H1 (cell line): Measurements from ENCODE around the gene NCBP2.

ENCODE experiments used
- EGR1 ChIP-seq: IDR thresholded peaks from 2 replicates; pipeline ENCODE4 v1.6.1; 2011; ENCODE audit warnings: low read depth, low read length, borderline replicate concordance
- EZH2 ChIP-seq: fragments of 200-600 bp; sonication (generic); IDR thresholded peaks from 2 replicates; pipeline ENCODE4 v1.7.1; 2012; ENCODE audit warnings: low read depth, mild to moderate bottlenecking, moderate library complexity, low read length, inconsistent platforms; ENCODE audit not compliant: severe bottlenecking
- POLR2A ChIP-seq, 2 experiments: IDR thresholded peaks; 1 replicate in 1 of 2; 2 replicates in 1 of 2; pipeline ENCODE4 v1.6.1; 2011; ENCODE audit warnings: low read depth in 2 of 2, low read length in 2 of 2, mild to moderate bottlenecking in 2 of 2; ENCODE audit errors: control extremely low read depth in 1 of 2
- POLR2AphosphoS5 ChIP-seq: IDR thresholded peaks from 2 replicates; pipeline ENCODE4 v1.6.1; 2011; ENCODE audit warnings: low read depth, low read length
- RFX5 ChIP-seq: IDR thresholded peaks from 2 replicates; pipeline ENCODE4 v1.6.1; 2011; ENCODE audit warnings: low read depth, low read length, improper control_type of control experiment, borderline replicate concordance
- TCF12 ChIP-seq: IDR thresholded peaks from 2 replicates; pipeline ENCODE4 v1.6.1; 2011; ENCODE audit warnings: low read depth, mild to moderate bottlenecking, low read length
- ZNF274 ChIP-seq: IDR thresholded peaks from 2 replicates; pipeline ENCODE4 v1.7.0; 2012; ENCODE audit warnings: low read length, borderline replicate concordance; ENCODE audit errors: extremely low read depth
- TF ChIP-seq, protein P1 (sequence below), 3 experiments: IDR thresholded peaks; 1 replicate in 2 of 3; 2 replicates in 1 of 3; pipeline versions ENCODE4 v1.5.1 to v1.6.1; 2011; ENCODE audit warnings: low read length in 3 of 3, mild to moderate bottlenecking in 3 of 3, inconsistent platforms in 2 of 3, low read depth in 1 of 3, moderate library complexity in 1 of 3; ENCODE audit not compliant: insufficient read depth in 1 of 3; ENCODE audit errors: control extremely low read depth in 1 of 3

DNA sequence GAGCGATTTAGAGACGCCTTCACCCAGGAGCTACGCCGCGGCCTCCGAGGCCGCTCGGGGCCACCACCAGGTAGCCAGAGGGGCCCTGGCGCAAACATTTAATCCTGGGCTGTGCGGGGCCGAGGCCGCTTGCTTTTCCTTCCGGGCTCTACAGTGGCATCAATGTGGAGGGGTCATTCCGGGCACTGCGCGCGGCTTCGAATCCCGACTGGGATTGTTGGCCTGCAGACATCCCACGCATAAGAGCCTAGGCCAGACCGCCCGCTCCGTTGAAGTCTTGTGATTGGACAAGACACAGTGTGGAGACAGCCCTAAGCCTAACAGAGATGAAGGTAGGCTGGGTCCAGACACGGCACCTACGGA lies 568 bp upstream of the NCBP2 start:
- TF ChIP-seq, protein P1, sequence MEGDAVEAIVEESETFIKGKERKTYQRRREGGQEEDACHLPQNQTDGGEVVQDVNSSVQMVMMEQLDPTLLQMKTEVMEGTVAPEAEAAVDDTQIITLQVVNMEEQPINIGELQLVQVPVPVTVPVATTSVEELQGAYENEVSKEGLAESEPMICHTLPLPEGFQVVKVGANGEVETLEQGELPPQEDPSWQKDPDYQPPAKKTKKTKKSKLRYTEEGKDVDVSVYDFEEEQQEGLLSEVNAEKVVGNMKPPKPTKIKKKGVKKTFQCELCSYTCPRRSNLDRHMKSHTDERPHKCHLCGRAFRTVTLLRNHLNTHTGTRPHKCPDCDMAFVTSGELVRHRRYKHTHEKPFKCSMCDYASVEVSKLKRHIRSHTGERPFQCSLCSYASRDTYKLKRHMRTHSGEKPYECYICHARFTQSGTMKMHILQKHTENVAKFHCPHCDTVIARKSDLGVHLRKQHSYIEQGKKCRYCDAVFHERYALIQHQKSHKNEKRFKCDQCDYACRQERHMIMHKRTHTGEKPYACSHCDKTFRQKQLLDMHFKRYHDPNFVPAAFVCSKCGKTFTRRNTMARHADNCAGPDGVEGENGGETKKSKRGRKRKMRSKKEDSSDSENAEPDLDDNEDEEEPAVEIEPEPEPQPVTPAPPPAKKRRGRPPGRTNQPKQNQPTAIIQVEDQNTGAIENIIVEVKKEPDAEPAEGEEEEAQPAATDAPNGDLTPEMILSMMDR (IDR thresholded peaks at IDR 0.05; ENCODE audit: control extremely low read depth in 1 of 3, insufficient read depth in 1 of 3, low read depth in 1 of 3, low read length in 3 of 3): no peak
- TF ChIP-seq RFX5 (no peak), TCF12 (no peak), POLR2A (IDR thresholded peaks at IDR 0.05; ENCODE audit: control extremely low read depth in 1 of 2, low read depth in 2 of 2, low read length in 2 of 2) (no peak), POLR2AphosphoS5 (no peak), ZNF274 (no peak), EGR1 (no peak), EZH2 (no peak)
